NB4 (cell line): ENCODE measurements around the gene SEMA6A.

Experiments
- CTCF ChIP-seq: IDR thresholded peaks from one replicate; pipeline ENCODE4 v1.5.1; 2012; ENCODE audit warnings: low read depth, low read length
- MAX ChIP-seq: IDR thresholded peaks from 2 replicates; pipeline ENCODE4 v1.6.1; 2011; ENCODE audit warnings: low read depth, low read length
- POLR2A ChIP-seq: IDR thresholded peaks from 2 replicates; pipeline ENCODE4 v1.6.1; 2011; ENCODE audit warnings: mild to moderate bottlenecking; ENCODE audit not compliant: insufficient read length; ENCODE audit errors: extremely low read depth

- TF ChIP-seq POLR2A (no peak), CTCF (no peak), MAX (no peak)
These were observed 39.5 kb downstream of the SEMA6A start for GRCh38 chr5:116534964-116535651.
